SJSA1 (cell line): ENCODE results near the gene CXCL5. TPM values are rescaled to one million over a fixed set of nuclear protein-coding genes. Genes with fewer than 3 reads are reported as not detected.

Experiments
- DNase-seq, 2 experiments: peaks; one replicate each; pipeline ENCODE4 v3.0.0-alpha.2; 2015 to 2020; ENCODE audit warnings: low spot score in 2 of 2, low read depth in 1 of 2
- H3K27ac ChIP-seq: fragments of 250-450 bp; sonication (Bioruptor Pico); 2 replicates; pipeline ENCODE4 v1.5.1; 2020; ENCODE audit warnings: mild to moderate bottlenecking, moderate library complexity
- H3K27me3 ChIP-seq: fragments of 250-450 bp; sonication (Bioruptor Pico); replicated peaks from 2 replicates; pipeline ENCODE4 v1.5.1; 2020; ENCODE audit warnings: mild to moderate bottlenecking, moderate library complexity
- H3K36me3 ChIP-seq: fragments of 250-450 bp; sonication (Bioruptor Pico); 2 replicates; pipeline ENCODE4 v1.5.1; 2020; ENCODE audit warnings: mild to moderate bottlenecking
- H3K4me1 ChIP-seq: fragments of 250-450 bp; sonication (Bioruptor Pico); replicated peaks from 2 replicates; pipeline ENCODE4 v1.6.1; 2021; ENCODE audit warnings: mild to moderate bottlenecking
- H3K4me3 ChIP-seq: fragments of 250-450 bp; sonication (Bioruptor Pico); 2 replicates; pipeline ENCODE4 v1.5.1; 2020; ENCODE audit warnings: mild to moderate bottlenecking
- H3K9me3 ChIP-seq: fragments of 250-450 bp; sonication (Bioruptor Pico); replicated peaks from 2 replicates; pipeline ENCODE4 v1.5.1; 2020; ENCODE audit warnings: mild to moderate bottlenecking
- total RNA-seq: library from RNA; depleted of rRNA; stranded (reverse); fragments of >200 nt; shearing (Covaris generic); gene quantifications from 2 replicates; pipeline ENCODE4 v1.2.3, GENCODE V29; 2014

The CXCL5 gene
- total RNA-seq, 1 experiment from 2014 or later: not detected

- no peaks in the 10 kb centered on the region for H3K27me3 ChIP-seq
- H3K4me3 ChIP-seq: no peak overlapping the region
- H3K36me3 ChIP-seq: no peaks in the 10 kb centered on the region
- no peak for DNase-seq
- no peak overlapping the region for H3K27ac ChIP-seq
- no peaks in the 10 kb centered on the region for H3K4me1 ChIP-seq
- no peaks in the 10 kb centered on the region for H3K9me3 ChIP-seq
These were observed 33.1 kb upstream of the CXCL5 start for GRCh38 chr4:74031576-74031975.

- no peaks in the 10 kb centered on the region for H3K4me1 ChIP-seq
- H3K36me3 ChIP-seq: no peaks in the 10 kb centered on the region
- H3K27me3 ChIP-seq: no peaks in the 10 kb centered on the region
- H3K9me3 ChIP-seq: no peaks in the 10 kb centered on the region
- no peak for DNase-seq
- no peak overlapping the region for H3K4me3 ChIP-seq
- H3K27ac ChIP-seq: no peak overlapping the region
These were observed 31.8 kb upstream of the CXCL5 start for GRCh38 chr4:74030285-74030684.

GRCh38 chr4:74028504-74028903, 30.0 kb upstream of the CXCL5 start:
- no peak overlapping the region for H3K27ac ChIP-seq
- H3K36me3 ChIP-seq: no peaks in the 10 kb centered on the region
- H3K4me3 ChIP-seq: no peak overlapping the region
- H3K27me3 ChIP-seq: no peaks in the 10 kb centered on the region
- DNase-seq: no peak
- H3K9me3 ChIP-seq: no peaks in the 10 kb centered on the region
- no peaks in the 10 kb centered on the region for H3K4me1 ChIP-seq

- Histone ChIP-seq H3K9me3 (no peaks in the 10 kb centered on the region), H3K4me3 (no peak overlapping the region)
These were observed 25.2 kb upstream of the CXCL5 start for GRCh38 chr4:74023709-74024108.

GRCh38 chr4:74021601-74022000, 23.1 kb upstream of the CXCL5 start:
- Histone ChIP-seq H3K4me3 (no peak overlapping the region), H3K27ac (no peak overlapping the region), H3K36me3 (no peaks in the 10 kb centered on the region), H3K4me1 (no peaks in the 10 kb centered on the region), H3K27me3 (no peaks in the 10 kb centered on the region), H3K9me3 (no peaks in the 10 kb centered on the region)
- DNase-seq: no peak

More at GRCh38 chr4:74023709-74024108, 25.2 kb upstream of the CXCL5 start:
- H3K27me3 ChIP-seq: no peaks in the 10 kb centered on the region
- H3K27ac ChIP-seq: no peak overlapping the region
- DNase-seq: no peak
- H3K36me3 ChIP-seq: no peaks in the 10 kb centered on the region
- H3K4me1 ChIP-seq: no peaks in the 10 kb centered on the region

GRCh38 chr4:74018771-74019170, 20.3 kb upstream of the CXCL5 start:
- Histone ChIP-seq H3K4me3 (no peak overlapping the region), H3K4me1 (no peaks in the 10 kb centered on the region), H3K27ac (no peak overlapping the region), H3K27me3 (no peaks in the 10 kb centered on the region), H3K36me3 (no peaks in the 10 kb centered on the region), H3K9me3 (no peaks in the 10 kb centered on the region)
- DNase-seq: no peak

GRCh38 chr4:74018116-74018515, 19.6 kb upstream of the CXCL5 start:
- Histone ChIP-seq H3K4me1 (no peaks in the 10 kb centered on the region), H3K36me3 (no peaks in the 10 kb centered on the region), H3K4me3 (no peak overlapping the region), H3K27me3 (no peaks in the 10 kb centered on the region), H3K9me3 (no peaks in the 10 kb centered on the region), H3K27ac (no peak overlapping the region)
- DNase-seq: no peak

GRCh38 chr4:74016068-74016467, 17.6 kb upstream of the CXCL5 start:
- Histone ChIP-seq H3K4me1 (no peaks in the 10 kb centered on the region), H3K27ac (no peak overlapping the region), H3K9me3 (no peaks in the 10 kb centered on the region), H3K4me3 (no peak overlapping the region), H3K27me3 (no peaks in the 10 kb centered on the region), H3K36me3 (no peaks in the 10 kb centered on the region)
- DNase-seq: no peak

- Histone ChIP-seq H3K9me3 (no peaks in the 10 kb centered on the region), H3K4me1 (no peaks in the 10 kb centered on the region), H3K27me3 (no peaks in the 10 kb centered on the region), H3K36me3 (no peaks in the 10 kb centered on the region), H3K27ac (no peak overlapping the region), H3K4me3 (no peak overlapping the region)
- no peak for DNase-seq
These were observed 16.8 kb upstream of the CXCL5 start for GRCh38 chr4:74015126-74015780.

GRCh38 chr4:74014332-74014731, 15.9 kb upstream of the CXCL5 start:
- DNase-seq: no peak
- no peaks in the 10 kb centered on the region for H3K9me3 ChIP-seq
- no peak overlapping the region for H3K27ac ChIP-seq
- H3K4me3 ChIP-seq: no peak overlapping the region
- H3K4me1 ChIP-seq: no peaks in the 10 kb centered on the region
- H3K36me3 ChIP-seq: no peaks in the 10 kb centered on the region
- H3K27me3 ChIP-seq: no peaks in the 10 kb centered on the region

- no peak for DNase-seq
- no peaks in the 10 kb centered on the region for H3K27me3 ChIP-seq
- H3K4me3 ChIP-seq: no peak overlapping the region
- H3K4me1 ChIP-seq: no peaks in the 10 kb centered on the region
- no peaks in the 10 kb centered on the region for H3K36me3 ChIP-seq
- no peak overlapping the region for H3K27ac ChIP-seq
- H3K9me3 ChIP-seq: no peaks in the 10 kb centered on the region
These were observed 14.8 kb upstream of the CXCL5 start for GRCh38 chr4:74013264-74013663.

- H3K4me3 ChIP-seq: no peak overlapping the region
- no peaks in the 10 kb centered on the region for H3K36me3 ChIP-seq
- no peaks in the 10 kb centered on the region for H3K9me3 ChIP-seq
- no peak overlapping the region for H3K27ac ChIP-seq
- H3K27me3 ChIP-seq: no peaks in the 10 kb centered on the region
- DNase-seq: no peak
- no peaks in the 10 kb centered on the region for H3K4me1 ChIP-seq
These were observed 13.7 kb upstream of the CXCL5 start for GRCh38 chr4:74012130-74012529.

GRCh38 chr4:74009307-74009706, 10.8 kb upstream of the CXCL5 start:
- H3K4me3 ChIP-seq: no peak overlapping the region

GRCh38 chr4:74006009-74006476, 7.6 kb upstream of the CXCL5 start:
- H3K4me3 ChIP-seq: no peak overlapping the region
- 0 out of 2 replicates have a peak, but pooled peaks cover 5% of the 10 kb centered on the region for H3K27me3 ChIP-seq
- no peak overlapping the region for H3K27ac ChIP-seq
- DNase-seq: no peak
- no peaks in the 10 kb centered on the region for H3K4me1 ChIP-seq
- H3K9me3 ChIP-seq: no peaks in the 10 kb centered on the region
- H3K36me3 ChIP-seq: no peaks in the 10 kb centered on the region

More at GRCh38 chr4:74009307-74009706, 10.8 kb upstream of the CXCL5 start:
- Histone ChIP-seq H3K36me3 (no peaks in the 10 kb centered on the region), H3K9me3 (no peaks in the 10 kb centered on the region), H3K4me1 (no peaks in the 10 kb centered on the region), H3K27me3 (0 out of 2 replicates have a peak, but pooled peaks cover 5% of the 10 kb centered on the region), H3K27ac (no peak overlapping the region)
- DNase-seq: no peak

- Histone ChIP-seq H3K27ac (no peak overlapping the region), H3K4me1 (no peaks in the 10 kb centered on the region), H3K4me3 (no peak overlapping the region), H3K27me3 (0 out of 2 replicates have a peak, but pooled peaks cover 5% of the 10 kb centered on the region), H3K36me3 (no peaks in the 10 kb centered on the region), H3K9me3 (no peaks in the 10 kb centered on the region)
- DNase-seq: no peak
These were observed 7.1 kb upstream of the CXCL5 start for GRCh38 chr4:74005528-74005927.
